IPS-20b (cell line): ENCODE results near the gene CYTH1.

Experiments
- H3K27ac ChIP-seq: one replicate; pipeline ENCODE4 v1.5.1; 2013; ENCODE audit warnings: low read length
- H3K27me3 ChIP-seq: 2 replicates; pipeline ENCODE4 v1.6.1; 2013; ENCODE audit warnings: mild to moderate bottlenecking, low read length, inconsistent platforms; ENCODE audit not compliant: insufficient read depth
- H3K36me3 ChIP-seq: 2 replicates; pipeline ENCODE4 v1.6.1; 2013; ENCODE audit warnings: low read depth, mild to moderate bottlenecking, inconsistent platforms, low read length, moderate library complexity; ENCODE audit not compliant: insufficient read depth
- H3K4me1 ChIP-seq: 2 replicates; pipeline ENCODE4 v1.6.1; 2013; ENCODE audit warnings: mild to moderate bottlenecking, control low read depth, inconsistent platforms, low read length, moderate library complexity; ENCODE audit not compliant: insufficient read depth
- H3K4me3 ChIP-seq: 2 replicates; pipeline ENCODE4 v1.5.1; 2013; ENCODE audit warnings: mild to moderate bottlenecking, low read length, inconsistent platforms
- H3K9ac ChIP-seq: 2 replicates; pipeline ENCODE4 v1.6.1; 2013; ENCODE audit warnings: low read depth, mild to moderate bottlenecking, inconsistent platforms, low read length, moderate library complexity
- H3K9me3 ChIP-seq: 2 replicates; pipeline ENCODE4 v1.6.1; 2013; ENCODE audit warnings: mild to moderate bottlenecking, low read depth, low read length, inconsistent platforms; ENCODE audit not compliant: insufficient read depth

CYTH1 gene

DNA sequence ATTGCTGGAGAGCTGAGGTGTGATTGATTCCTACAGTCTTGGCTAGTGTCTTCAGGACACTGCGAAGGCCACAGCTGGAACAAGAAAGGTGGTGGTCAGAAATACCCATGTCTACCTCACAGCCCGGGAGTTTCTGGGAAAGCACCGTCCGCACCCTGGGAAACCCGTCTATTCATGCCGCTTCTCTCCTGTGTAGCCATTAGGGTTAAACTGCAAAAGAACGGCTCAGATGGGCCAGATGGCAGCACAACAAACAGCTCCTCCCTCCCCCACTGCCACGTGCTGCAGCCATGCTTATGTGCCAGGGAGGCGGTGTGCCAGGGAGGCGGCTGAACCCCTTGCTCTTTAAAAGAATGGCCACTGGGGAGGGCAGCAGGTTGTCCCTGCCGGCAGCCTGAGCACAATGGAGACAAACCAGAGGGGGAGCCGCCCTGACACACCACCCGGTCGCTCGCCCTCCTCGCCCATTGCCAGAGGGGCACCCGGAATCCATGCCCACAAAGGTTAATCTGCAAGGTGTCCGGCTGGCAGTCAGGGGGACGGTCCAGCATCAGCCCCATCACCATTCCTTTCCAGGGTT lies 65.2 kb downstream of the CYTH1 start:
- H3K4me1 ChIP-seq, result peaks cover 4% of the 10 kb centered on the region; the same call in 1 of the 2 replicates
- H3K9ac ChIP-seq, result peak overlapping the region; percentile 54; the same call in 1 of the 2 replicates
- H3K27me3 ChIP-seq, result peaks cover 9% of the 10 kb centered on the region; the same call in 1 of the 2 replicates
- H3K9me3 ChIP-seq, result no peaks in the 10 kb centered on the region
- H3K27ac ChIP-seq, result no peak overlapping the region
- no peaks in the 10 kb centered on the region for H3K36me3 ChIP-seq
- peak overlapping the region; percentile 61; the same call in 1 of the 2 replicates for H3K4me3 ChIP-seq

DNA sequence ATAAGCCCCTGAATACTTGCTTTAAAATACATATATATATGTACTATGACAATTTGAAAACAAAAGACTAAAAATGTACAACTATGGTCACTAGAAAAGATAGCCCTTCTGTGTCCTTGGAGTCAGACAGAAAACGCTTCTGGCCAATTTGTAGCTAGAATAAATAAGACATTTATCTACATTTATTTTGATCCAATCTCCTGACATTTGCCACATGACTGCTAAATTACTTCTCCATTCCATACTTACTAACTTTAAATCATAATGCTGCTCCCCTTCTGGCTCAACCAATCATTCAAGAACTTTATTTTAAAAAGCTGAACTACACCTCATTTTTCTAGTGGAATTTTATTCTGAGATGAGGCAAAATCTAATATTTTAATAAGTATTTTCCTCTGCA lies 65.8 kb downstream of the CYTH1 start:
- Histone ChIP-seq H3K27me3 (peaks cover 9% of the 10 kb centered on the region; the same call in 1 of the 2 replicates), H3K9ac (peak overlapping the region; percentile 54; the same call in 1 of the 2 replicates), H3K9me3 (no peaks in the 10 kb centered on the region), H3K36me3 (no peaks in the 10 kb centered on the region), H3K27ac (no peak overlapping the region), H3K4me3 (no peak overlapping the region; the same call in 1 of the 2 replicates), H3K4me1 (peaks cover 4% of the 10 kb centered on the region; the same call in 1 of the 2 replicates)

DNA sequence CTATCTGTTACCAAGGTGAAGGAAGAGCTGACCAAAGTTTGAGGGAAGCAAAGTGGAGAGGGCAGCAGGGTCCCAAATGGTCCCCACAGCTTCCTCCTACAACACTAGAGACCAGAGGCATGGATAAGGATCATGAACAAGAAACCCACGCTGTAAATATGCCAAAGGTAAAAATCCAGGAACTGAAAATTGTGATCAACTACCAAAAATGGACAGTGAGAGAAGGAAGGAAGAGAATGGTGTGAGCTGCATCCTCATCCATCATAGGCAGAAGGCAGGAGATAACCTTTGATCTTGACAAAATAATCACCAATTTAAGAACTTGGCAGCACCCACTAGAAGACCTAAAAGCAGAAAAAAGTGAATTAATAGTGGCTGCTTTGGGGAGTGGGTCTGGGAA lies 66.2 kb downstream of the CYTH1 start:
- H3K4me3 ChIP-seq, result no peak overlapping the region
- no peaks in the 10 kb centered on the region for H3K36me3 ChIP-seq
- H3K9ac ChIP-seq, result no peak overlapping the region
- H3K9me3 ChIP-seq, result no peaks in the 10 kb centered on the region
- H3K27me3 ChIP-seq, result peaks cover 9% of the 10 kb centered on the region; the same call in 1 of the 2 replicates
- H3K27ac ChIP-seq, result no peak overlapping the region
- peaks cover 4% of the 10 kb centered on the region; the same call in 1 of the 2 replicates for H3K4me1 ChIP-seq

DNA sequence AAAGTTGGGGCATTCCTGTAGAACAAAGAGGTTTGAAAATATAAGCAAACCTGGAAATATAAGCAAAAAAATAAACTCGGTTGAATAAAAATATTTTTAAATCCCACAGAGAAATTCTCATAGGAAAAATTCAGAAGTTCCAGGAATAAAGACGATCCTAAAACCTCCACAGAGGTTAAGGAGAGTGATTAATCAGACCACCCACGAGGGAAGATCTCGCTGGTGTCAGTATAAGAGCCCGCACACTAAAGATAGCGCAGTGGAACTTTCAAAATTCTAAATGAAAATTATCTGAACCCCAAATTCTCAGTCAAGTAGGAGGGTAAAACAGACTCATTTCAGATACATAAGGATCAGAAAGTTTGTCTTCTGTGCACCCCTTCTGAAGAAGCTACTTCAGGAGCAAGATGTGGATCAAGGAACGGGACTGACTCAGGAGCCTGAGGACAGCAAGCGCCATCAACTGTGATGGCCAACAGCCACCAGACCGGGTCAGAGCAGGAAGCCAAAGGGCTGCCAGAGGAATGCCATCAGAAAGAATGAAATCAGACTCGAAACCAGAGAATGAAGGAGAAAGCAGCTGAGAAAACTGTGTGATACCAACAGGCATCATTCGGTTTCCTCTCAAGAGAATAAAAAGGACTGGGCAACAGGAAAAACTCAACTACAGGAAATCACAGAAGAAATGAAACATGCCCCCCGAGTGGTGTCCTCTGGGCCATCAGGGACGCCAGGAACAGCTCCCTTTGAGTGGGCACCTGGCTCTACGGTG lies 66.9 kb downstream of the CYTH1 start:
- H3K36me3 ChIP-seq, result no peaks in the 10 kb centered on the region
- H3K9ac ChIP-seq, result no peak overlapping the region
- no peak overlapping the region for H3K27ac ChIP-seq
- H3K4me1 ChIP-seq, result peaks cover 4% of the 10 kb centered on the region; the same call in 1 of the 2 replicates
- H3K9me3 ChIP-seq, result no peaks in the 10 kb centered on the region
- no peak overlapping the region for H3K4me3 ChIP-seq
- peaks cover 9% of the 10 kb centered on the region; the same call in 1 of the 2 replicates for H3K27me3 ChIP-seq

DNA sequence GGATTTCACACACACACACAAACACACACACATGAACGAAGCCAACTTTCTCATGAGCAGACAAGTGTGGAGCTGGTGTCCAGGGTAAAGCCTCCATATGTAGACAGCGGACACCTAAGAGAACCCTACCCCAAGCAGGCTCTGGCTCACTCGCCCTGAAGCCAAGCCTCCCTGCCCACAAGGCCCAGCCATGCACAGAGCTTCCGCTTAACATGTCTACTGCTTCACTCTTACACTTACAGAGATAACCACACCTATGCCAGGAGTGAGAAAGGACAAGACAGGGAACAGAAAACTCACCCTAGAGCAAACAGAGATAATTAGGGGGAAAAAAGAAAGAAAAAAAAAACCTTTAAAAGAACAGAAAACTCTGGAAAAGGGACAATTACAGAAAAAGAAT lies 67.5 kb downstream of the CYTH1 start:
- Histone ChIP-seq H3K9ac (no peak overlapping the region), H3K9me3 (no peaks in the 10 kb centered on the region), H3K36me3 (no peaks in the 10 kb centered on the region), H3K27me3 (peaks cover 9% of the 10 kb centered on the region; the same call in 1 of the 2 replicates), H3K27ac (no peak overlapping the region), H3K4me1 (peaks cover 4% of the 10 kb centered on the region; the same call in 1 of the 2 replicates), H3K4me3 (no peak overlapping the region)

DNA sequence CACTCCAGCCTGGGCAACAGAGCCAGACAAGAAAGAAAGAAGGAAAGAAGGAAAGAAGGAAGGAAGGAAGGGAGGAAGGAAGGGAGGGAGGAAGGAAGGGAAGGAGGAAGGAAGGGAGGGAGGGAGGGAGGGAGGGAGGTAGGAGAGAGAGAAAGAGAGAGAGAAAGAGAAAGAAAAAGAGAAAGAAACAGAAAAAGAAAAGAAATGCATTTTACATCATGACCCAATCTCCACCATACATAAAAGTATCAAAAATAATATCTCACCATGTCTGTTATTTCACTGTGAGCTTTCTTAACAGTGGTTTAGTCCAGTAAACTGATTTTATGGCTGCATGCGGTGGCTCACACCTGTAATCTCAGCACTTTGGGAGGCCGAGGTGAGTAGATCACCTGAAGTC lies 70.0 kb downstream of the CYTH1 start:
- Histone ChIP-seq H3K36me3 (no peaks in the 10 kb centered on the region), H3K27me3 (peaks cover 9% of the 10 kb centered on the region; the same call in 1 of the 2 replicates), H3K4me3 (no peak overlapping the region), H3K9ac (no peak overlapping the region), H3K4me1 (no peaks in the 10 kb centered on the region; the same call in 1 of the 2 replicates), H3K27ac (no peak overlapping the region), H3K9me3 (no peaks in the 10 kb centered on the region)

DNA sequence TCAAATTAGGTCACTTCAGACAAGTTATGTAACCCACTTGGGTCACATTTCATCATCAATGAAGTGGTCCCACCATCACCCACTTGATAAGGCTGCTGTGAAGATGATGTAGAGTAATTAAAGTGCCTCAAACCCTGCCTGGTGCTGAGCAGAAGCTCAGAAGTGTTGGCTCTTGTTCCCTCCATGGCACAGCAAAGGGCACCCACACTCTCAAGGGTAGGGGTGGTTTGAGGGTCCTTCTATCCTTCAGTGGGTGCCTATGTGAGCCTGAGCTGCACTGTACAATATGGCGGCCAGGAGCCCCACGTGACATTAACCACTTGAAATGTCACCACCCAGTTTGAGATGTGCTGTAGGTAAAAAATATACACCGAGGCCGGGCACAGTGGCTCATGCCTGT lies 71.5 kb downstream of the CYTH1 start:
- Histone ChIP-seq H3K9ac (no peak overlapping the region), H3K4me3 (no peak overlapping the region), H3K27ac (no peak overlapping the region), H3K4me1 (no peaks in the 10 kb centered on the region), H3K27me3 (no peaks in the 10 kb centered on the region; the same call in 1 of the 2 replicates), H3K9me3 (no peaks in the 10 kb centered on the region), H3K36me3 (no peaks in the 10 kb centered on the region; the same call in 1 of the 2 replicates)

DNA sequence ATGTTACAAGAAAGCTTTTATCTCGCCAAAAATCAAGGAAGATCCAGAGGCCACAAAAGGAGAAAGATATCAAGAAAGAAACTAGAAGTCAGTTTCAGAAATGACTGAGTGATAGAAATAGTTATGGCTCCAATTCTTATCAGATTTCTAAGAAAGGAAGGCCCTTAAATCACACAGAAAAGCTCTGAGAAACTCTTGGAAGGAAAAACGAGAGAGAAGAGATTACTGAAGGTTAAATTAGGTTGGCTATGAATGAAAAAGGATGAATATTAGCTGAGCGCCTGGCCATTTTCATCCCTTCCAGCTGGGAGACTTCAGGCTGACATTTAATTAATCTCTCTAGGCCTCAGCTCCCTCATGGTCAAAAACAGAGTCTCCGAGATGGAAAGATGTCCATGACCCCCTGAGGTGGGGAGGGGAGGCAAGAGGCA lies 72.3 kb downstream of the CYTH1 start:
- Histone ChIP-seq H3K4me3 (no peak overlapping the region), H3K27ac (no peak overlapping the region), H3K27me3 (no peaks in the 10 kb centered on the region), H3K4me1 (no peaks in the 10 kb centered on the region), H3K36me3 (no peaks in the 10 kb centered on the region; the same call in 1 of the 2 replicates), H3K9ac (no peak overlapping the region), H3K9me3 (no peaks in the 10 kb centered on the region)

DNA sequence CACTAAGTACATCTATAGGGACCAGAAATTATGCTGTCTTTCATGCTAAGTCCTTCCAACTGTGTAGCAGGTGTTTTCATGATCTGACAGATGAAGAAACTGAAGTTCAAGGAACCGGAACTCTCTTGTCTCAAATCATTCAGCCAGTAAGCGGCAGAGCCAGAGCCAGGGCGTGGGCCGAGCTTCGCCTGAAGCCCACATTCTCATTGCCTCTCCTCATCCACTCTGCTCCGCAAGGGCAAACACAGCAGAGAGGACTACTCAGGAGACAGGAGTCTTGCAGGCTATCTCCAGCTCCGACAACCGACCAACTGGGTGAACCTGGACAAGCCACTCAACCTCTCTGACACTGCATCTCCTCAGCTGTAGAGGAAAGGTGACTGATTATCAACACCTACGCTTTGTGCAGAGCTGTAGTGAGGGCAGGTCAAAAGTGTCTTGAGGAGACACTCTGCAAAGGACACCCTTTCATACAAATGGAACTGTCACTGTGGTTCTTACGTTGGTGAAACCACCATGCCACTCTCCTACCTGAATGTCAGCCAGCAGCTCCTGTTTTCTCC lies 72.9 kb downstream of the CYTH1 start:
- Histone ChIP-seq H3K4me1 (no peaks in the 10 kb centered on the region), H3K9me3 (no peaks in the 10 kb centered on the region), H3K9ac (no peak overlapping the region)

DNA sequence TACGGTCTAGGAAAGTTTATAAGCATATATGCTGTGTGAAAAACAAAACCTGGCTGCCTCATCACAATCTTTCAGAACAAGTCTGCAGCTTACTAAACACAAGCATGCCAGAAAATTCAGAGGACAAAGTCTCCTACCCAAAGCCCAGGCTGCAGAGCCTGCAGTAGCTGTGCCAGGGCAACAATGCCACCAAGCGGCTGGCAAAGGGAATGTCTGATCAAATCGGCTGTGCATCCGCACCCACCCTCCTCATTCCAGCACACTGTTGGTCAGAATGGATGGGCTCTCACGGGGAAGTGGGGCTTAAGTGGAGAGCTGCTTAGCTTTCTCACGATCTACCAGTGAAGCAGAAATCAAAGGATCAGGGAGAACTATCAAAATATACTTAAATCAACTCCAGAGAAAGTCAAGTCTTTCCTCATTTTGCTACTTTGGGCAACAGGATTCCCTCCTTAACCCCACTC lies 73.5 kb downstream of the CYTH1 start:
- Histone ChIP-seq H3K9me3 (no peaks in the 10 kb centered on the region; the same call in 1 of the 2 replicates), H3K4me1 (no peaks in the 10 kb centered on the region), H3K4me3 (no peak overlapping the region), H3K27me3 (no peaks in the 10 kb centered on the region), H3K27ac (no peak overlapping the region), H3K9ac (no peak overlapping the region), H3K36me3 (no peaks in the 10 kb centered on the region; the same call in 1 of the 2 replicates)

More for the DNA sequence above, 72.9 kb downstream of the CYTH1 start:
- H3K4me3 ChIP-seq, result no peak overlapping the region
- H3K27me3 ChIP-seq, result no peaks in the 10 kb centered on the region
- H3K27ac ChIP-seq, result no peak overlapping the region
- no peaks in the 10 kb centered on the region; the same call in 1 of the 2 replicates for H3K36me3 ChIP-seq

DNA sequence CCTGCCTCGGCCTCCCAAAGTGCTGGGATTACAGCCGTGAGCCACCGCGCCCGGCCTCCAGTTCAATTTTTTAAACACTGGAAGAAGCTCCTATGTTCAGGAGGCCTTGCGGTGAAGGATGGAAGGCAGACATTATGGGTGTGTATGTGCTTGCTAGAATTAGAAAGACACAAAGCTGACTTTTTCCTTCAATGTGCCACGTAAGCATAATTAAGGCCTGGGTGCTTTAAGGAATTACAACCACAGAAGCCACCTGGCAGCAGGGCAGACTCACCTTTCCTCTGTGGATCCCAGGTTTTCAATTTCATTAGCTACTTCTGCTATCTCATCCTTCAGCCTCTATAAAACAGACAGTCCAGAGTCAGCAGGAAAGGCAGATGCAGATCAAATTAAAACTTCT lies 74.2 kb downstream of the CYTH1 start:
- no peak overlapping the region for H3K27ac ChIP-seq
- no peaks in the 10 kb centered on the region; the same call in 1 of the 2 replicates for H3K36me3 ChIP-seq
- no peak overlapping the region for H3K9ac ChIP-seq
- no peaks in the 10 kb centered on the region for H3K4me1 ChIP-seq
- no peak overlapping the region for H3K4me3 ChIP-seq
- H3K27me3 ChIP-seq, result no peaks in the 10 kb centered on the region
- H3K9me3 ChIP-seq, result no peaks in the 10 kb centered on the region; the same call in 1 of the 2 replicates
